ENCODE data around the gene FGF23. TPM values are rescaled to one million over a fixed set of nuclear protein-coding genes. Genes with fewer than 3 reads are reported as not detected.

The FGF23 gene
- total RNA-seq, 1 experiment from 2014 or later = not detected

DNA sequence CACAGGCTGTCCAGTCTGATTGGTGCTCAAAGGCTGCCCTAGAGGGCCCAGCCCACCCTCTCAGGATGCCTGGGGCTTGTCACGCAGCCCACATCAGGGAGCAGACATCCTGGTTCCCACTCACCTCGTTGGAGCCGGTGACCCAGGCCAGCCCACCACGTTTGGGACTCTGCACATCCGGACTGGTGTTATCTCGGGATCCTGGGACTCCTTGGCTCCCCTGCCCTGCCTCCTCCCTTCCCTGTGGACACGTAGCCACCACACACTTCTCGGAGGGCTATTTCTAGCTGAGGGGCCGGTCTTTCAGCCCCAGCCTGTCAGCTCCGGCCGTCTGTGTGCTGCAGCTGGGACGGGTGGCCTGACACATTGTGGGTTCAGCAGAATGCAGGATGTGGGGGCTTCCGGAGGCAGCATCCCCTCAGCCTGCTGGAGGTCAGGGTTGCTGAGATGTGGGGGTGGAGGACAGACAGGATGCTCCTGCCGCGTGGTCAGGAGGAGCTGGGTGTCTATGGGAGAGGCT lies 12.8 kb upstream of the FGF23 start:
- no peaks in the 10 kb centered on the region for H3K36me3 ChIP-seq
- DNase-seq = no peak
- no peaks in the 10 kb centered on the region for H3K9me3 ChIP-seq
- peaks cover 12% of the 10 kb centered on the region for H3K27me3 ChIP-seq
- no peak overlapping the region for H3K4me3 ChIP-seq

DNA sequence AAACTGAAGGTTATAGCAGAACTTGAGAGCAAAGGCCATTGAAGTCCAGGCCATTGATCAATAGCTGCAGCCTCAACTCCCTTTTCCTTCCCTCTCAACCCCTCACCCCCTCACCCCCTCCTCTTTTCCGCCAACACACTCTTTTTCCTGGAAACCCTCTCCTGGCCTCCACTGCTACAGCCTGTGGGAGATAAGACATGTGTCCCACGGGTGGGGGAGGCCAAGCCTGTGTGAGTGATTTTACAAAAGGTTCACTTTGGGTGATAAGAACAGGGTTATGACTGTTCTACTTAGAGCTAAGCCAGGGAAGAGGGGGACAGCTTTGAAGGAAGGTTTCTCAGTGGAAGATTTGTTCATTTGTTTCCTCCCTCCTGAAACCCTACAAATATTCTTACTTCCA lies 9.2 kb upstream of the FGF23 start:
- Histone ChIP-seq H3K9me3 (no peaks in the 10 kb centered on the region), H3K36me3 (no peaks in the 10 kb centered on the region), H3K4me3 (no peak overlapping the region), H3K27me3 (no peaks in the 10 kb centered on the region; the same call in none of the 2 replicates)
- no peak for DNase-seq

GRCh38 chr12:4388032-4388431 lies 8.5 kb upstream of the FGF23 start:
- no peak for DNase-seq
- no peak overlapping the region for H3K4me3 ChIP-seq
- H3K27me3 ChIP-seq = no peaks in the 10 kb centered on the region; the same call in 1 of the 2 replicates
- no peaks in the 10 kb centered on the region for H3K36me3 ChIP-seq
- no peaks in the 10 kb centered on the region for H3K9me3 ChIP-seq

DNA sequence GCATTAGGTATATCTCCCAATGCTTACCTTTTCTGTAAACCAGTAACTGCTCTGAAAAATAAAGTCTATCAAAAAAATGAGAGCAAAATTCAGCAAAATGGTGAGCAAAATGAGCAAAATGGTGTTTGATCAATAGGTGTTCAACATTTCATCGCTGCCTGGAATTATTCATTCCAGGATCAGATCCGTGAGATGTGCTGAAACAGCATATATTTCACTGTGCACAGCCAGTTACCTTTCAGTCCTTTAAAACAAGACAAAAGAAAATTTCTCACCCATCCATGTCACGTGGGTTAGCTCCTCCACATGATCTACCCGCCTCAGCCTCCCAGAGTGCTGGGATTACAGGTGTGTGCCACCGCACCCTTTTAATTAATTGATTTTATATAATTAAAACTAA lies 8.1 kb upstream of the FGF23 start:
- DNase-seq = no peak
- H3K4me3 ChIP-seq = no peak overlapping the region
- H3K27me3 ChIP-seq = no peaks in the 10 kb centered on the region
- H3K9me3 ChIP-seq = no peaks in the 10 kb centered on the region
- no peaks in the 10 kb centered on the region for H3K36me3 ChIP-seq

GRCh38 chr12:4386801-4387200 lies 7.3 kb upstream of the FGF23 start:
- no peaks in the 10 kb centered on the region for H3K9me3 ChIP-seq
- DNase-seq = no peak
- H3K4me3 ChIP-seq = no peak overlapping the region
- H3K36me3 ChIP-seq = no peaks in the 10 kb centered on the region
- H3K27me3 ChIP-seq = no peaks in the 10 kb centered on the region

- Histone ChIP-seq H3K9me3 (no peaks in the 10 kb centered on the region), H3K36me3 (no peaks in the 10 kb centered on the region), H3K4me3 (no peak overlapping the region), H3K27me3 (peaks cover 17% of the 10 kb centered on the region)
- no peak for DNase-seq
Observed at GRCh38 chr12:4383304-4383865, 3.9 kb upstream of the FGF23 start.

DNA sequence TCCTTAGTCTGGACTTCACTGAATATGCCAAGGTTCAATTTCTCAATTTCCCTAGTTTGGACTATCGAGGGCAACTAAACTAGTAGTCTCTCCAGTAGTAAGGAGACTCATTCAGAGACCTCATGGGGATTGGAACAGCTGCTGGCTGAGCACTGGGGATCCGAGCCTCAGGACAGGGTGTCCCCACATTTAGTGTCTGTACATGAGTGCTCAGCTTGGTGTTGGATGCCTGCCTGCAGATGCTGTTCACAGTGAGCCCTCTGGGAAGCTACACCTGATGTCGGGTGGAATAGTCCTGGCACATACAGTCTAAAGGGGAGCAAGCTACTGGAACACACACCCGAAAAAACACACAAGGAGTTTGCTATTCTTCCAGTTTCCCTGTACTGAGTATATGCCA lies 820 bp upstream of the FGF23 start:
- no peak overlapping the region for H3K4me3 ChIP-seq
- H3K9me3 ChIP-seq = no peaks in the 10 kb centered on the region
- DNase-seq = no peak
- H3K36me3 ChIP-seq = no peaks in the 10 kb centered on the region
- peaks cover 32% of the 10 kb centered on the region for H3K27me3 ChIP-seq

DNA sequence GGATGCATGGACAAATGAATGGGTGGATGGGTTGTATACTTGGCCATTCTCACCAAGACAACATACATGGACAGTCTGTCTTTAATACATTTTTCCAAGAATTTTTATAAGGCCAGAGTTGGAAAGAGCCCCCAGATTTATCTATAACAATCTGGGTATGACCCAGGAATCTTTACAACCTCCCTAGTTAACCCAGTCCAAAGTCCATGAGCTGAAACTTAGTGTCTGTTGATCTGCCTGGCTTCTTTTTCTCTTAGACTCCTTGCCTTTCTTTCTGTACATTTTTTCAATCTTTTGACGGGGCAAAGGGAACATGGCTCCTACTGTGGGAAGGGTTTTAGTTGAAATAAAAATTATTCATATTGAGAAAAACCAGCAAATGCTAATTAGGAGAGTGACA lies 740 bp downstream of the FGF23 start:
- Histone ChIP-seq H3K36me3 (no peaks in the 10 kb centered on the region), H3K9me3 (no peaks in the 10 kb centered on the region), H3K27me3 (peaks cover 42% of the 10 kb centered on the region), H3K4me3 (no peak overlapping the region)
- DNase-seq = no peak

DNA sequence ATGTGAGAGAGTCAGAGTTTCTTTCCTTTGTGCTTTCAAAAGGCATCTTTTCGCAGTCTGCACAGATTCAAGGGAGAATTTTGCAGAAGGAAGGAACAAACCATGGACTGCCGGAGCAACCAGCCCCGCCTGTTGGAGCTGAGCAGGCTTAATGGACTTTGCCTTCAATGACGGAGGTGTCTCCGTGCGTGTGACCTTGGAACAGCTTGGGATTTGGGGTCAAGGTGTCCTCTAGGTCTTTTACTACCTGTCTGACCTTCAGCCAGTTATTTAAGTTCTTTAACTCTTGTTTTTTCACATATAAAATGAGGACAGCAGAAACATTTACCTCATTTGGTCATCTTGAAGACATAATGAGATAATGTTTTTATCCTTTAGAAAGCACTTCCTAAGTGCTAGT lies 4.1 kb downstream of the FGF23 start:
- H3K27me3 ChIP-seq = peaks cover 44% of the 10 kb centered on the region
- H3K9me3 ChIP-seq = no peaks in the 10 kb centered on the region
- H3K4me3 ChIP-seq = no peak overlapping the region
- DNase-seq = no peak
- H3K36me3 ChIP-seq = no peaks in the 10 kb centered on the region

DNA sequence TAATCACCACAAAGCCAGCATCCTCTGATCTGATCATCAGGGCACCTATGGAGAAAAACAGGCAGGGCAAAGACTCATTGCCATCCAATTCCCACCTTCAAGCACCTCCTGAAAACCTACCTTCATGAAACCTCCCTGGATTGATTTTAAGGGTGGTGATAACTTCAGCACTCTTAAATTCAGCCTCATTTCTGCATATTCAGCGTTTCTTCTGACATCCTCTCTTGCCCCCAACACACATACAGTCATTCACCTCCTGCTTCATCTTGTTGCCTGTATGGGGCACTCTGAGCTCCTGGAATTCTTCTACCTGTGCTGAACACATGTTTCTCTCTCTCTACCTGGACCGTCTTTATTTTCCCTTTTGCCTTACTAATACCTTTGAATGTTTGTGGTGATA lies 6.9 kb downstream of the FGF23 start:
- no peak overlapping the region for H3K4me3 ChIP-seq
- H3K36me3 ChIP-seq = no peaks in the 10 kb centered on the region
- H3K9me3 ChIP-seq = no peaks in the 10 kb centered on the region
- peaks cover 30% of the 10 kb centered on the region for H3K27me3 ChIP-seq
- no peak for DNase-seq

DNA sequence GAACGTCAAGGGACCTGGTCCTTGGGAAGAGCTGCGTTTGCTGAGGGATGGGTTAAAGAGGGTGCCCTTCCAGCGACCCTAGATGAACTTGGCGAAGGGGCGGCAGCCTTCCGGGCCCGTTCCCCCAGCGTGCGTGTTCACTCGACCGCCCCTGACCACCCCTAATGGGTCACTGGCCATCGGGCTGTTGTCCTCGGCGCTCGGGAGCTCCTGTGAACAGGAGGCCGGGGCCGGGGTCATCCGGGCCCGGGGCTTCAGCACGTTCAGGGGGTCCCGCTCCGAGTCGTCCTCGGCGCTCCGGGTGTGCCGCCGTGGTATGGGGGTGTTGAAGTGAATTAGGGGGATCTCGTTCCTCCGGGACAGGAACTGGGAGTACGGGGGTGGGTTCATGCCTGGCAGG lies 9.2 kb downstream of the FGF23 start:
- no peak overlapping the region for H3K4me3 ChIP-seq
- DNase-seq = no peak
- no peaks in the 10 kb centered on the region for H3K36me3 ChIP-seq
- H3K9me3 ChIP-seq = no peaks in the 10 kb centered on the region
- H3K27me3 ChIP-seq = peaks cover 22% of the 10 kb centered on the region

DNA sequence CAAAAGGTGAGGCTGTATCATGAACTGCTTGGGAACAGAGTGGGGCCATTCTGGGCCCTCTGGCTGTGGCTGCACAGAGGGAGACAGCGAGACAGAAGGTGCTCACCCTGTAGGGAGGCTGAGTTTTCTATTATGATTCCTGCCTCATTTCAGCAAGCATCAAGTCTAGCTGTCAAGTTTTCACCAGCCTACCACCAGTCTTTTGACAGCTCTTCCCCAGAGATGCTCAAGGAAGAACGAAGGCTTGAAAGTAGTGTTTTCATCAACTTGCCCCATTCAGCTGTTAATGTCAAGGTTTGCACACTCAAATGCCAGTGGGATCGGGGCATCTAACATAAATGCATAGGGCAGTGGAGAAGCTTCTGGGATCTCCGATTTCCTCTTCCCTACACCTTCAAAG lies 10.0 kb downstream of the FGF23 start:
- Histone ChIP-seq H3K4me3 (no peak overlapping the region), H3K27me3 (peaks cover 17% of the 10 kb centered on the region), H3K36me3 (no peaks in the 10 kb centered on the region), H3K9me3 (no peaks in the 10 kb centered on the region)
- DNase-seq = no peak

- H3K9me3 ChIP-seq = no peaks in the 10 kb centered on the region
Observed at GRCh38 chr12:4366090-4366489, 13.4 kb downstream of the FGF23 start.

DNA sequence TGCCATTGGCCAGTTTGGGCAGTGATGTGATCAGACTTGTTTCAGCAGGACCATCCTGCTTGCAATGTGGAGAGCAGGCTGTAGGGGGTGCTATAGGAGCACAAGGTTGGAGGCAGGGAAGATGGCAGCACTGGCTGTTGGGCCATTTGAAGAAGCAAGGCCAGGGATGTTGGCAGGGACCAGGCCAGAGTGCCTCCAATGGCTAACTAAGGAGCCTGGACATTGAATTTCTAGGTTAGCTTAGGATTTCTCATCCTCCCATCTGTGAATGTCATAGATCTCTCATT lies 23.5 kb downstream of the FGF23 start:
- DNase-seq = peak; percentile 3
- Histone ChIP-seq H3K4me3 (no peak overlapping the region), H3K27me3 (no peaks in the 10 kb centered on the region), H3K36me3 (peaks cover 8% of the 10 kb centered on the region), H3K9me3 (0 out of 2 replicates have a peak, but pooled peaks cover 5% of the 10 kb centered on the region)

More at GRCh38 chr12:4366090-4366489, 13.4 kb downstream of the FGF23 start:
- no peak for DNase-seq
- no peak overlapping the region for H3K4me3 ChIP-seq
- H3K27me3 ChIP-seq = peaks cover 15% of the 10 kb centered on the region
- no peaks in the 10 kb centered on the region for H3K36me3 ChIP-seq

GRCh38 chr12:4355156-4356040 lies 24.1 kb downstream of the FGF23 start:
- H3K4me3 ChIP-seq = no peak overlapping the region
- no peaks in the 10 kb centered on the region for H3K27me3 ChIP-seq

DNA sequence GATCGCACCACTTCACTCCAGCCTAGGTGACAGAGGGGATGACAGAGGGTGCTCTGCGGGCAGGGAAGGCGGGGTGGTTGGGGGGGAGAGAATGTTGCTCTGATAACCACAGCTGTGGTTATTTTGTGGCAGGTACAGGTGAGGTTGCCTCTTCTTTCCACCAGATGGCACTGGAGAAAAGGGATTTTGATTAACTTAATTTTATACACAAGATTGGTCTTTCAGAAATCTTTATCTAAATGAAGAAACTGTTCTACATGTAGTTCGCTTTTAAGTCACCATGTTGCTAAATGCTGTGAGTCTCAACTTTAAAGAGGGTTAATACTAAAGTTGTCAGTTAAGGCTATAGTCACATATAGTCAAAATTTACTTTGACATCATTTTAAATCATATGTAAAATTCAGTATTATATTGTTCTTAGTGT lies 25.7 kb downstream of the FGF23 start:
- no peaks in the 10 kb centered on the region for H3K9me3 ChIP-seq
- no peak for DNase-seq
- no peaks in the 10 kb centered on the region for H3K27me3 ChIP-seq
- H3K36me3 ChIP-seq = peaks cover 8% of the 10 kb centered on the region
- no peak overlapping the region for H3K4me3 ChIP-seq

More at GRCh38 chr12:4355156-4356040, 24.1 kb downstream of the FGF23 start:
- H3K36me3 ChIP-seq = peaks cover 8% of the 10 kb centered on the region
- no peak for DNase-seq
- H3K9me3 ChIP-seq = 0 out of 2 replicates have a peak, but pooled peaks cover 5% of the 10 kb centered on the region

DNA sequence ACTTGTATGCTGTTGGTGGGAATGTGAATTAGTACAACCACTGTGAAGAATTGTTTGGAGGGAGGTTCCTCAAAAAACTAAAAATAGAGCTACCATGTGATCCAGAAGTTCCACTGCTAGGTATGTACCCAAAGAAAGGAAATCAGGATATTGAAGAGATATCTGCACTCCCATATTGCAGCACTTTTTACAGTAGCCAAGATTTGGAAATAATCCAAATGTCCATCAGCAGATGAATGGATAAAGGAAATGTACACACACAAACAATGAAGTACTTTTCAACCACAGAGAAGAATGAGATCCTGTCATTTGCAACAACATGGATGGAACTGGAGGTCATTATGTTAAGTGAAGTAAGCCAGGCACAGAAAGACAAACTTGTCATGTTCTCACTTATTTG lies 32.6 kb downstream of the FGF23 start:
- Histone ChIP-seq H3K36me3 (no peaks in the 10 kb centered on the region; the same call in none of the 2 replicates), H3K27me3 (no peaks in the 10 kb centered on the region), H3K4me3 (no peak overlapping the region), H3K9me3 (peaks cover 4% of the 10 kb centered on the region; the same call in 1 of the 2 replicates)
- DNase-seq = no peak

- Histone ChIP-seq H3K27me3 (no peaks in the 10 kb centered on the region), H3K4me3 (no peak overlapping the region), H3K9me3 (no peaks in the 10 kb centered on the region), H3K36me3 (peaks cover 20% of the 10 kb centered on the region)
- DNase-seq = no peak
Observed at GRCh38 chr12:4331842-4332241, 47.7 kb downstream of the FGF23 start.
